Lower lobe of right lung (tissue), 2 donors: Measurements from ENCODE around the gene NR4A1. TPM values are rescaled to one million over a fixed set of nuclear protein-coding genes. Genes with fewer than 3 reads are reported as not detected.

Experiments
- ATAC-seq, 2 donors: fragments of 200-7000 bp; cut with Tn5 transposase; one replicate each; pipeline ENCODE4 v1.9.1; 2020 to 2022; ENCODE audit warnings: mild to moderate bottlenecking in 2 of 2, moderate library complexity in 2 of 2
- DNase-seq: peaks from one replicate; pipeline ENCODE4 v3.0.0-alpha.2; 2020
- H3K27ac ChIP-seq: fragments of 200-600 bp; one replicate; pipeline ENCODE4 v1.8.0; 2022
- H3K27me3 ChIP-seq: fragments of 200-600 bp; one replicate; pipeline ENCODE4 v1.8.0; 2022; ENCODE audit warnings: low read depth
- H3K36me3 ChIP-seq: fragments of 200-600 bp; one replicate; pipeline ENCODE4 v1.8.0; 2022; ENCODE audit warnings: mild to moderate bottlenecking
- H3K4me1 ChIP-seq: fragments of 200-600 bp; one replicate; pipeline ENCODE4 v1.8.0; 2022
- H3K4me3 ChIP-seq: fragments of 200-600 bp; one replicate; pipeline ENCODE4 v1.8.0; 2022; ENCODE audit warnings: mild to moderate bottlenecking
- H3K9me3 ChIP-seq: fragments of 200-600 bp; one replicate; pipeline ENCODE4 v1.8.0; 2022
- CTCF ChIP-seq: fragments of 200-600 bp; IDR thresholded peaks from one replicate; pipeline ENCODE4 v1.8.0; 2022; ENCODE audit warnings: antibody characterized with exemption, mild to moderate bottlenecking
- intact Hi-C: fragments of 100-400 bp; cut with DNase I; formaldehyde crosslinking; loops from one replicate; pipeline ENCODE4 v1.11.0; 2022
- total RNA-seq: library from RNA; stranded (reverse); fragmentation: NEBNext Ultra II Directional; extraction: Animal tissue kit (Norgen Biotek cat#: 25700); gene quantifications from one replicate; pipeline ENCODE4 v1.2.1, GENCODE V29; 2021
- donor health status: DM: no; HTN: yes; CAD: no; lungs with severe emphysema.

Gene NR4A1
- total RNA-seq, 1 donor from 2014 or later: 39.3 TPM

- intact Hi-C loops: no loop called here
- Histone ChIP-seq H3K27ac (peak overlapping the region; percentile 98), H3K4me1 (peaks cover 57% of the 10 kb centered on the region), H3K36me3 (peaks cover 12% of the 10 kb centered on the region), H3K9me3 (no peaks in the 10 kb centered on the region), H3K4me3 (peak overlapping the region; percentile 58), H3K27me3 (no peaks in the 10 kb centered on the region)
- TF ChIP-seq CTCF: no peak
- no peak for DNase-seq
- ATAC-seq: peak; percentile 7 to 20
These were observed 1.0 kb upstream of the NR4A1 start for GRCh38 chr12:52050116-52050757.

GRCh38 chr12:52052468-52053186 lies 1.4 kb downstream of the NR4A1 start:
- Histone ChIP-seq H3K9me3 (no peaks in the 10 kb centered on the region), H3K36me3 (peaks cover 35% of the 10 kb centered on the region), H3K27ac (peak overlapping the region; percentile 98), H3K27me3 (no peaks in the 10 kb centered on the region), H3K4me3 (peak overlapping the region; percentile 58), H3K4me1 (peaks cover 34% of the 10 kb centered on the region)
- intact Hi-C loops: no loop called here
- DNase-seq (no peak), ATAC-seq (no peak)
- no peak for TF ChIP-seq CTCF

GRCh38 chr12:52053536-52054209 lies 2.4 kb downstream of the NR4A1 start:
- Histone ChIP-seq H3K36me3 (peaks cover 46% of the 10 kb centered on the region), H3K4me3 (peak overlapping the region; percentile 58), H3K4me1 (peaks cover 35% of the 10 kb centered on the region), H3K9me3 (no peaks in the 10 kb centered on the region), H3K27me3 (no peaks in the 10 kb centered on the region), H3K27ac (no peak overlapping the region)
- DNase-seq (no peak), ATAC-seq (no peak)
- intact Hi-C loops: no loop called here
- TF ChIP-seq CTCF: no peak

GRCh38 chr12:52054231-52054832 lies 3.1 kb downstream of the NR4A1 start:
- Histone ChIP-seq H3K36me3 (peaks cover 53% of the 10 kb centered on the region), H3K4me3 (no peak overlapping the region), H3K27ac (no peak overlapping the region), H3K27me3 (no peaks in the 10 kb centered on the region), H3K9me3 (no peaks in the 10 kb centered on the region), H3K4me1 (peaks cover 36% of the 10 kb centered on the region)
- ATAC-seq (no peak), DNase-seq (no peak)
- intact Hi-C loops: no loop called here
- TF ChIP-seq CTCF: no peak

- Histone ChIP-seq H3K27ac (no peak overlapping the region), H3K4me3 (no peak overlapping the region), H3K4me1 (peaks cover 30% of the 10 kb centered on the region), H3K9me3 (no peaks in the 10 kb centered on the region), H3K27me3 (no peaks in the 10 kb centered on the region), H3K36me3 (peaks cover 57% of the 10 kb centered on the region)
- TF ChIP-seq CTCF: no peak
- DNase-seq (no peak), ATAC-seq (no peak)
- intact Hi-C loops: no loop called here
These were observed 3.8 kb downstream of the NR4A1 start for GRCh38 chr12:52054833-52055730.
